NT2/D1 (cell line): ENCODE measurements around the gene TMEM187.

Source experiments
- SUZ12 ChIP-seq: IDR thresholded peaks from 2 replicates; pipeline ENCODE4 v1.6.1; 2011; ENCODE audit not compliant: insufficient read length, insufficient read depth; ENCODE audit errors: extremely low read depth
- YY1 ChIP-seq: IDR thresholded peaks from 2 replicates; pipeline ENCODE4 v1.6.1; 2011; ENCODE audit not compliant: insufficient read length, insufficient read depth
- ZNF274 ChIP-seq: IDR thresholded peaks from 2 replicates; pipeline ENCODE4 v1.6.1; 2011; ENCODE audit warnings: mild to moderate bottlenecking, low read depth, low read length

GRCh38 chrX:153948847-153949805, 23.4 kb upstream of the TMEM187 start:
- TF ChIP-seq YY1 (no peak), ZNF274 (no peak), SUZ12 (no peak)
